ENCODE results near the gene A4GALT. TPM values are rescaled to one million over a fixed set of nuclear protein-coding genes. Genes with fewer than 3 reads are reported as not detected.

The A4GALT gene
- polyA plus RNA-seq, 1 experiment, result 1.8 TPM

- no peak overlapping the region for H3K27ac ChIP-seq (ENCODE audit: low read depth, low read length)
- CTCF ChIA-PET, result interaction anchor here (0.8 to 1.3 kb wide), 2 partner anchors 8 to 106 kb away, joined by 3 to 5 read pairs; no protein-coding TSS in a partner anchor
- H3K27me3 ChIP-seq (ENCODE audit: control insufficient read depth, insufficient read depth, low read length), result no peaks in the 10 kb centered on the region
- no peak overlapping the region for H3K4me3 ChIP-seq (ENCODE audit: low read depth, low read length)
- DNase-seq (ENCODE audit: low read depth, low spot score), result no peak
- TF ChIP-seq CTCF (IDR thresholded peaks at IDR 0.05; ENCODE audit: low read depth, low read length), result no peak
- no peaks in the 10 kb centered on the region for H3K9me3 ChIP-seq (ENCODE audit: control insufficient read depth, insufficient read depth, low read length)
- POLR2A ChIA-PET, result no interaction called here
These were observed 6.1 kb upstream of the A4GALT start for GRCh38 chr22:42726811-42727210.

- no peak for DNase-seq (ENCODE audit: low read depth, low spot score)
- no peaks in the 10 kb centered on the region for H3K9me3 ChIP-seq (ENCODE audit: control insufficient read depth, insufficient read depth, low read length)
- H3K27ac ChIP-seq (ENCODE audit: low read depth, low read length), result no peak overlapping the region
- ChIA-PET POLR2A (no interaction called here), CTCF (no interaction called here)
- TF ChIP-seq CTCF (IDR thresholded peaks at IDR 0.05; ENCODE audit: low read depth, low read length), result no peak
- no peak overlapping the region for H3K4me3 ChIP-seq (ENCODE audit: low read depth, low read length)
- no peaks in the 10 kb centered on the region for H3K27me3 ChIP-seq (ENCODE audit: control insufficient read depth, insufficient read depth, low read length)
These were observed 5.1 kb upstream of the A4GALT start for GRCh38 chr22:42725606-42726355.

- TF ChIP-seq CTCF (IDR thresholded peaks at IDR 0.05; ENCODE audit: low read depth, low read length), result no peak
- H3K27ac ChIP-seq (ENCODE audit: low read depth, low read length), result no peak overlapping the region
- CTCF ChIA-PET, result no interaction called here
- peaks cover 6% of the 10 kb centered on the region for H3K27me3 ChIP-seq (ENCODE audit: control insufficient read depth, insufficient read depth, low read length)
- H3K9me3 ChIP-seq (ENCODE audit: control insufficient read depth, insufficient read depth, low read length), result no peaks in the 10 kb centered on the region; the same call in 1 of the 2 replicates
- no peak for DNase-seq (ENCODE audit: low read depth, low spot score)
- POLR2A ChIA-PET, result no interaction called here
- no peak overlapping the region for H3K4me3 ChIP-seq (ENCODE audit: low read depth, low read length)
These were observed 3.4 kb upstream of the A4GALT start for GRCh38 chr22:42724062-42724461.

GRCh38 chr22:42721045-42721434 is 370 bp upstream of the A4GALT start:
- no peak for DNase-seq (ENCODE audit: low read depth, low spot score)
- TF ChIP-seq CTCF (IDR thresholded peaks at IDR 0.05; ENCODE audit: low read depth, low read length), result no peak
- Histone ChIP-seq H3K27me3 (ENCODE audit: control insufficient read depth, insufficient read depth, low read length) (peaks cover 6% of the 10 kb centered on the region), H3K27ac (ENCODE audit: low read depth, low read length) (no peak overlapping the region), H3K9me3 (ENCODE audit: control insufficient read depth, insufficient read depth, low read length) (no peaks in the 10 kb centered on the region; the same call in 1 of the 2 replicates), H3K4me3 (ENCODE audit: low read depth, low read length) (peak overlapping the region; percentile 63)
- ChIA-PET POLR2A (interaction anchor here (0.9 kb wide), 1 partner anchor 32 kb away, joined by 3 read pairs; no protein-coding TSS in a partner anchor), CTCF (no interaction called here)

GRCh38 chr22:42719656-42720262 is 911 bp downstream of the A4GALT start:
- ChIA-PET CTCF (interaction anchor here (1.0 kb wide), 1 partner anchor 8 kb away, joined by 5 read pairs; no protein-coding TSS in a partner anchor), POLR2A (interaction anchor here (0.7 kb wide), 1 partner anchor 38 kb away, joined by 4 read pairs; no protein-coding TSS in a partner anchor)
- TF ChIP-seq CTCF (IDR thresholded peaks at IDR 0.05; ENCODE audit: low read depth, low read length), result no peak
- Histone ChIP-seq H3K27ac (ENCODE audit: low read depth, low read length) (no peak overlapping the region), H3K27me3 (ENCODE audit: control insufficient read depth, insufficient read depth, low read length) (peaks cover 6% of the 10 kb centered on the region), H3K9me3 (ENCODE audit: control insufficient read depth, insufficient read depth, low read length) (no peaks in the 10 kb centered on the region; the same call in 1 of the 2 replicates), H3K4me3 (ENCODE audit: low read depth, low read length) (peak overlapping the region; percentile 63)
- no peak for DNase-seq (ENCODE audit: low read depth, low spot score)
